ENCODE data around the gene SMARCB1.

DNA sequence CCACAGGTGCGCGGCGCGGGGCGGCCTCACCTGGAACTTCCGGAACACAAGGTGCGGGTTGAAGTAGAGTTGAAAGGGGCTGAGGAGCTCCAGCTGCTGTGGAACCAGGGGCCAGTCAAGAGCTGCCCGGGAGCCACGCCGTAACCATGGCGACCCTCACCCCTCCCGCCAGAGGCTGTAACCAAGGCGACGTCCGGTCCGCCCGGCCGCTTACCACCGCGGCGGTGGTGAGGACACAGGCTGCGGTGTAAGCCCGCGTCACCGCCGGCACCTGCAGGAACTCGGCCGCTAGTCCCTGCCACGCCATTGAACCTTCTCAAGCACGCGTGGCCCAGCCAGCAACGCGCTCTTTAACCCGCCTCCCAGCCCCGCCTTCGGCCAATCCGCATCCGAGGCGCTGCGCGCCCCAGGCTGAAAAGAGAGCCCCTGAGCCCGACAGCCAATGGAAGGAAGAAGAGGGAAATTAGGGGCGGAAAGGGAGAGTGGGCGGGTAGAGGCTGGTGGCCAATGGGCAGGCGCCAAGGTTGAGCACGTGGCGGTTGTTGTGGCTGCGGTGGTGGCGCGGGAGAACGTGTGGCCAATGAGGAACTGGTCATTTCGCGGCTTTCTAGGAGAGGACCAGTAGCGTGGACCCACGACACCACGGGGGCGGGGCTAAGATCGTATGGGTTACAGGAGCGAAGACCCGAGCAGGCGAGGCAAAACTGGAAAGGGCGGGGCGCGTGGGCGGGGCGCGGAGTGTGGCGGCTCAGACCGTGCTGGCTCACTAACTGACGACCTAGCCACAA is 52.1 kb downstream of the SMARCB1 start, which contains the start of gene DERL3:
- TF ChIP-seq RARB (CRISPR knock-in tag; IDR thresholded peaks at IDR 0.05) (no peak), ZC3H10 (CRISPR knock-in tag; IDR thresholded peaks at IDR 0.05) (no peak), ZFP3 (CRISPR knock-in tag; IDR thresholded peaks at IDR 0.05) (no peak), ARNTL (CRISPR knock-in tag; IDR thresholded peaks at IDR 0.05; ENCODE audit: borderline replicate concordance, low read depth) (no peak)
